IMR-90 (cell line): ENCODE data around the gene SH3BP4.

Source experiments
- CEBPB ChIP-seq: IDR thresholded peaks from 2 replicates; pipeline ENCODE4 v1.6.1; 2012; ENCODE audit warnings: low read depth, low read length, improper control_type of control experiment
- CHD1 ChIP-seq: IDR thresholded peaks from 2 replicates; pipeline ENCODE4 v1.6.1; 2012; ENCODE audit warnings: low read depth, low read length, improper control_type of control experiment
- MAZ ChIP-seq: IDR thresholded peaks from 2 replicates; pipeline ENCODE4 v1.6.1; 2012; ENCODE audit warnings: low read depth, mild to moderate bottlenecking, low read length, improper control_type of control experiment, moderate library complexity, borderline replicate concordance
- POLR2A ChIP-seq: IDR thresholded peaks from 2 replicates; pipeline ENCODE4 v1.6.1; 2012; ENCODE audit warnings: mild to moderate bottlenecking, low read depth, low read length
- RFX5 ChIP-seq: IDR thresholded peaks from 2 replicates; pipeline ENCODE4 v1.8.0; 2012; ENCODE audit warnings: low read depth, mild to moderate bottlenecking, low read length, moderate library complexity
- SMC3 ChIP-seq: fragments of 150-350 bp; IDR thresholded peaks from 2 replicates; pipeline ENCODE4 v1.6.1; 2016; ENCODE audit warnings: low read depth, mild to moderate bottlenecking, antibody characterized with exemption, low read length, moderate library complexity
- TF ChIP-seq, protein P1 (sequence below): conservative IDR thresholded peaks from 2 replicates; pipeline ENCODE4 v1.5.1; 2012; ENCODE audit warnings: mild to moderate bottlenecking, low read depth, low read length, improper control_type of control experiment
- TF ChIP-seq, protein P2 (sequence below): fragments of 150-350 bp; IDR thresholded peaks from 2 replicates; pipeline ENCODE4 v1.6.1; 2017; ENCODE audit warnings: mild to moderate bottlenecking, antibody characterized with exemption, low read length, low read depth

DNA sequence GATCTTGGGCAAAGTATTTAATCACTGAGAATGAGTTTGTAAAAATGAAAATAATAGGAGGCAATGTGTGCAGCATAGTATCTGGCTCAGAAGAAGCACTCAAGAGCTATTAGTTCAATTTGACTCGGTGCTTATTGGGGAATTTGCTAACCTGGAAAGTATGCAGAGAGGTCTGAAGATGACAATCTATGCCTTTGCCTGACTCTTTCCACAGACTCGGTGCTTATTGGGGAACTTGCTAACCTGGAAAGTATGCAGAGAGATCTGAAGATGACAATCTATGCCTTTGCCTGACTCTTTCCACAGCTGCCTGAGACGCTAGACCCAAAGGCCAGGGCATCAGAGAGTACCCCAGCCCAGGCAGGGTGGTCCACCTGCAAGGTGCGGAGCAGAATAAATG, 12.2 kb upstream of the SH3BP4 start:
- TF ChIP-seq, protein P1, sequence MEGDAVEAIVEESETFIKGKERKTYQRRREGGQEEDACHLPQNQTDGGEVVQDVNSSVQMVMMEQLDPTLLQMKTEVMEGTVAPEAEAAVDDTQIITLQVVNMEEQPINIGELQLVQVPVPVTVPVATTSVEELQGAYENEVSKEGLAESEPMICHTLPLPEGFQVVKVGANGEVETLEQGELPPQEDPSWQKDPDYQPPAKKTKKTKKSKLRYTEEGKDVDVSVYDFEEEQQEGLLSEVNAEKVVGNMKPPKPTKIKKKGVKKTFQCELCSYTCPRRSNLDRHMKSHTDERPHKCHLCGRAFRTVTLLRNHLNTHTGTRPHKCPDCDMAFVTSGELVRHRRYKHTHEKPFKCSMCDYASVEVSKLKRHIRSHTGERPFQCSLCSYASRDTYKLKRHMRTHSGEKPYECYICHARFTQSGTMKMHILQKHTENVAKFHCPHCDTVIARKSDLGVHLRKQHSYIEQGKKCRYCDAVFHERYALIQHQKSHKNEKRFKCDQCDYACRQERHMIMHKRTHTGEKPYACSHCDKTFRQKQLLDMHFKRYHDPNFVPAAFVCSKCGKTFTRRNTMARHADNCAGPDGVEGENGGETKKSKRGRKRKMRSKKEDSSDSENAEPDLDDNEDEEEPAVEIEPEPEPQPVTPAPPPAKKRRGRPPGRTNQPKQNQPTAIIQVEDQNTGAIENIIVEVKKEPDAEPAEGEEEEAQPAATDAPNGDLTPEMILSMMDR = no peak
- TF ChIP-seq RFX5 = no peak
- TF ChIP-seq SMC3 = no peak
- no peak for TF ChIP-seq CHD1
- no peak for TF ChIP-seq POLR2A
- no peak for TF ChIP-seq MAZ
- TF ChIP-seq, protein P2, sequence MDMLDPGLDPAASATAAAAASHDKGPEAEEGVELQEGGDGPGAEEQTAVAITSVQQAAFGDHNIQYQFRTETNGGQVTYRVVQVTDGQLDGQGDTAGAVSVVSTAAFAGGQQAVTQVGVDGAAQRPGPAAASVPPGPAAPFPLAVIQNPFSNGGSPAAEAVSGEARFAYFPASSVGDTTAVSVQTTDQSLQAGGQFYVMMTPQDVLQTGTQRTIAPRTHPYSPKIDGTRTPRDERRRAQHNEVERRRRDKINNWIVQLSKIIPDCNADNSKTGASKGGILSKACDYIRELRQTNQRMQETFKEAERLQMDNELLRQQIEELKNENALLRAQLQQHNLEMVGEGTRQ = no peak
- no peak for TF ChIP-seq CEBPB
